Daoy (cell line): Measurements from ENCODE around the gene DEK. TPM values are rescaled to one million over a fixed set of nuclear protein-coding genes. Genes with fewer than 3 reads are reported as not detected.
A peak's percentile ranks its signal among the peaks of the same experiment; 100 is the strongest.

ENCODE experiments used
- DNase-seq: peaks from one replicate; pipeline ENCODE4 v3.0.0-alpha.2; 2015; ENCODE audit warnings: low read depth
- total RNA-seq: library from RNA; depleted of rRNA; stranded (reverse); fragments of >200 nt; shearing (Covaris generic); gene quantifications from 2 replicates; pipeline ENCODE4 v1.2.3, GENCODE V29; 2014

The DEK gene
- total RNA-seq, 1 experiment from 2014 or later, result 320 TPM

- no peak for DNase-seq
Observed at GRCh38 chr6:18265787-18266522, 1.6 kb upstream of the DEK start.

GRCh38 chr6:18264923-18265377, 620 bp upstream of the DEK start:
- DNase-seq, result no peak

DNA sequence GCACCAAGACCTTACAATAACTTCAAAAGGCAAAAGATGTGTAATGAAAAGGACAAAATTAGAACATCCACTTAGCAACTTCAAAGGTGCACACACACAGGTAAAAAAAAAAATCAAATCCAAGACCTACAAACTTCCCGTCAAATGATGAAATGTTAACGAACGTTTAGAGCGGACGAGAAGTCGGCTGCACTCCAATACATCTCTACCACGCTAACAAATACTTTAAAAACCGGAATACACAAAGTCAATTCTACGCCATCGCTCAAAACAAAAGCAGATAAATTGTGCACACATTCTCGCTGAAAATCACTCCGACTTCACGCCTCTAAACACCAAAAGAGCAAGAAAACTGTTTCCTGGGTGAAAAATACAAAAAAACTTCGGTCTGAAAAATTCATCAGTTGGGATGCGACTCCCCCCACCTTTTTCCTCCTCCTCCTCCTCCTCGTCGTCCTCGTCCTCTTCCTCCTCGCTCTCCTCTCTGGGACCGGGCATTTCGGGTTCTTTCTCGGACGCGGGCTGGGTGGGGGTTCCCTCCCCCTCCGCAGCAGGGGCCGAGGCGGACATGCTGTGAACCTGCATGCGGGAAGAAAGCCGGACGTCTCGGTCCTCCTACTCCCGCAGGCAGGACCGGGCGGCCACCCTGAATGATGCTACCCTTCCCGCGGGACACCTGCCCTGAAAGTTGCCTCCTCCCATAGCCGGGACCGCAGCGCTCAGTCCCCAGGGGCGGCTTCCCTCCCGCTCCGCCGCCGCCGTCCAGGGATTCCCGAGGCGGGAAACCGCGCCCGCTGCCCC, 712 bp downstream of the DEK start:
- no peak for DNase-seq

GRCh38 chr6:18262702-18263417, 1.5 kb downstream of the DEK start:
- DNase-seq, result peak; percentile 35

DNA sequence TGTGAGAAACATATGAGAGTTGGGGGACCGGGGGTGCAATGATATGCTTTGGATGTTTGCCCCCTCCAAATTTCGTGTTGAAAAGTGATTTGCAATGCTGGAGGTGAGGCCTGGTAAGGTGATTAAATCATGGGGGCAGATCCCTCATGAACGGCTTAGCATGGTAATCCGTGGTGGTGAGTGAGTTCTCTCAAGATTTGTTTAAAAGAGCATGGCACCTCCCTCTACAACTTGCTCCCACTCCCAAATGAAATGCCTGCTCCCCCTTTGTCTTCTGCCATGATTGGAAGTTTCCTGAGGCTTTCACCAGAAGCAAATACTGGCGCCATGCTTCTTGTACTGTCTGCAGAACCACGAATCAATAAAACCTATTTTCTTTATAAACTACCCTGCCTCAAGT, 2.5 kb downstream of the DEK start:
- DNase-seq, result no peak

GRCh38 chr6:18260448-18261106, 3.8 kb downstream of the DEK start:
- peak; percentile 80 for DNase-seq

DNA sequence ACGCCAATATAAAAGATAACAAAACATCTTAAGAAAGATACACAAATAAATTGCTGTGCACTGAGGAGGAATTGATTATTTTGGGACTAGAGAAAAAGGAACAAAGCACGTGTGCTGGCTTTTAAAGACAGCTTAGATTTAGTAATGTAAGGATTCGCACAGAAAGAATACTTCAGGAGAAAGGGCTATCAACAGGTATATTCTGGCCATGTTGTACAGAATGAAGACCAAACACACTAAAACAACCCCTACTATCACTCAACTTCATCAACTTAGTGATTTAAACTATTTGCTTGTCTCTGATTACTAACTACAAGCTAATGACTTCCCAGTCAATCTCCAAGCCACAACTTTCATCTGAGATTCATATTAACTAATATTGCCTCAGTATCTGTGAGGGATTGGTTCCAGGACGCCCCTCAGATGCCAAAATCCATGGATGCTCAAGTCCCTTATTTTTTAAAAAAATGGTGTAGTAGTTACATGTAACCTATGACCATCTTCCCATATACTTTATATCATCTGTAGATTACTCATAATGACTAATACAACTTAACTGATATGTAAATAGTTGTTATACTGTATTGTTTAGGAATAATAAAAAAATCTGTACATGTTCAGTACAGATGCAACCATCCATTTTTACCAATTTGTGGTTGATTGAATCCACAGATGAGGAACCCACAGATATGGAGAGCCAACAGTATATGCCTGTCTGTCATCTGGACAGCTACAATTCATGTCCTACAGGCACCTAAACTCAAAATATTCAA, 4.5 kb downstream of the DEK start:
- no peak for DNase-seq

DNA sequence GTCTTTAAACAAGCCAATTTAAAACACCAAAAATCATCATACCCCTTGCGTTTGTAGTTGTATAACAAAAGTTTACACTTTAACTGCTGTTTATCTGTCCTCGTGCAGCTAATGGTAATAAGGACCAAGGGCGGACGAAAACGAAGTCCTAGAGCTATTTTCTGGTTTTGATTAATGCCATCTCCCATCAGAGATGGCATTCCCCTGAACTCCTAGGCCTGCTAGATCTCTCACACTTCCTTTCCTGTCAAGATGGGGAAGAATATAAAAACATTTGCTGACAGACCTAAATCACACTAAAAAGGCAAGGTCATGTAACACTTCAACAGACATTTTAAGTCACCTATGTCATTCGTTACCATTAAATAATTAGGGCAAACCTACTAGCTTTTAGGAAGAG, 9.5 kb downstream of the DEK start:
- no peak for DNase-seq

- no peak for DNase-seq
Observed at GRCh38 chr6:18253635-18254034, 10.7 kb downstream of the DEK start.

GRCh38 chr6:18249271-18249670, 15.1 kb downstream of the DEK start:
- DNase-seq, result no peak

- no peak for DNase-seq
Observed at GRCh38 chr6:18248698-18249097, 15.6 kb downstream of the DEK start.

GRCh38 chr6:18247002-18247401, 17.3 kb downstream of the DEK start:
- DNase-seq, result no peak

DNA sequence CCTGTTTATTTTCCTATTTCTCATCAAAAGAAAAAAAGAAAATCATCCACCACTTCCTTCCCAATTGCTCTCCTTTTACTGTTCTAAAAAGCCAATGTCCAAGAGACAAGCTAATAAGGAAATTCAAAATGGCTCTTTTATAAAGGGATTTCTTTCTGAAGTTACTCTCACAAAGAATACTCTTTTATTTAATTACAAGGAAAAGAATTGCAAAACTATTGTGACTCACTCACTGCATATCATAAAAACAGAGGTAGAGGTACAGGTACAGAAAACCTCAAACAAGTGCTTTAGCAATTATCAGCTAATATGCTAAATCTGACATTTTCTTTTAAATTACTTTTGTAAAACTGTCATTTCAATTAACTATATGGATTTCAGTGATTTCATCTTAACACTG, 18.1 kb downstream of the DEK start:
- DNase-seq, result no peak

DNA sequence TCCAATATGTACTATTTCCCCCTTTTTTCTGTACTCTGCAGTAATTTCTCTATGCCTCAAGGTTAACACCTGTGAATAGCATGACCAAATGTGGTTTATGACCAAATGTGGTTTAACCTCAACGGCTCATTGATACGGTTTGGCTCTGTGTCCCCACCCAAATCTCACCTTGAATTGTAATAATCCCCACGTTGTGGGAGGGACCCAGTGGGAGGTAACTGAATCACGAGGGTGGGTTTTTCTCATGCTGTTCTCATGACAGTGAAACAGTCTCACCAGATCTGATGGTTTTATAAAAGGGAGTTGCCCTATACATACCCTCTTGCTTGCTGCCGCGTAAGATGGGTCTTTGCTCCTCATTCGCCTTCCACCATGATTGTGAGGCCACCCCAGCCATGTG, 18.7 kb downstream of the DEK start:
- no peak for DNase-seq

DNA sequence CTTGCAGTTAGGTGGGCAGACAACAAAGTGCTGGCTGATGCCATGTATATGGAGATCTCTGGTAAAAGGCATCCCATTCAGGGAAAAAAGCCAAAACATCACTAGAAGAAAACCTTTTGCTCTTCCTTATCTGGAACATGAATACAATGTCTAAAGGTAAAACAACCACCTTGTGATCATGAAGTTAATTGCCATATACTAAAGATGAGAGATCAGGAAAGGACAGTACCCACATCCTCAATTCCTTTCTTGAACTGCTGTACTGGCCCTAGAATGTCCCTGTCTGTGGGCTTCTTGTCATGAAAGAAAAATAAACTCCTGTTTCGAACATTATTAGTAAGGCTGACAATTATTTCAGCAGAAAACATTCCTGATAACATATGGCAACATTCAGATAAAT, 19.3 kb downstream of the DEK start:
- no peak for DNase-seq

DNA sequence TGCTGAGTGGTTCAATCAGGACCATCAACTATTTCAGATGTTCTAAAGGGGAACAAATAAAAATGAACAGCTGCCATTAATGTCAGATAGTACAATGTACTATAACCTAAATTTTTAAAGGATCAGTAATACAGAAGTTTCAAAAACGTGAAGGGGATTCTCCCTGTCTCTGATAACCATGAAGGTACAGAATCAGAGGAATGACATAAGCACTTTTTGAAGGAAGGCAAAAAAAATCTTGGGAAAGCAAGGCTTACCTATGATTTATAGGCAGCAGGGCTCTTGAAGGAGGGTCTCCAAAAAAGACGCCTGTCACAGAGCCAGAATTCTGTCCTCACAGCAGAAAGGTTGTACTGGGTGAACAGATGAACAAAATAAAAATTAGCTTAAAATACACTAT, 20.1 kb downstream of the DEK start:
- DNase-seq, result no peak

- no peak for DNase-seq
Observed at GRCh38 chr6:18243302-18243893, 20.9 kb downstream of the DEK start.

DNA sequence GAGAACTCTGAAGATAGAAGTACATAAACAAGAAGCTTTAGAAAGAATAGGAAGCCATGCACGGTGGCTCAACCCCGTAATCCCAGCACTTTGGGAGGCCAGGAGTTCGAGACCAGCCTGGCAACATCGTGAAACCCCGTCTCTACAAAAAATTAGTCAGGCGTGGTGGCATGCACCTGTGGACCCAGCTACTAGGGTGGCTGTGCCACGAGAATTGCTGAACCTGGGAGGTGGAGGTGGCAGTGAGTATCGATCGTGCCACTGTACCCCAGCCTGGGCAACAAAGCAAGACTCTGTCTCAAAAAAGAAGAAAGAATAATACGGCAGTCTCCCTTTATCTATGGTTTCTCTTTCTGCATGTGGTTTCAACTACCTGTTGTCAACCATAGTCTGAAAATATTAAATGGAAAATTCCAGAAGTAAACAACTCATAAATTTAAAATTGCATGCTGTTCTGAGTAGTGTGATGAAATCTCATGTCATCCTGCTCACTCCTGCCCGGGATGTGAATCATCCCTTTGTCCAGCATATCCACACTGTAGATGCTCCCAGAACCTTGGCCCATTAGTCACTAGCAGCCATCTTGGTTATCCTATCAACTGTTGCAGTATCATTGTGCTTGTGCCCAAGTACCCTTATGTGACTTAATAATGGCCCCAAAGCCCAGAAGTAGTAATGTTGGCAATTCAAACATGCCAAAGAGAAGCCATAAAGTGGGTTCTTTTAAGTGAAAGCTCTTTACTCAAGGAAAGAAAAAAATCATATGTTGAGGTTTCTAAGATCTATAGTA, 22.1 kb downstream of the DEK start:
- peak; percentile 72 for DNase-seq

DNA sequence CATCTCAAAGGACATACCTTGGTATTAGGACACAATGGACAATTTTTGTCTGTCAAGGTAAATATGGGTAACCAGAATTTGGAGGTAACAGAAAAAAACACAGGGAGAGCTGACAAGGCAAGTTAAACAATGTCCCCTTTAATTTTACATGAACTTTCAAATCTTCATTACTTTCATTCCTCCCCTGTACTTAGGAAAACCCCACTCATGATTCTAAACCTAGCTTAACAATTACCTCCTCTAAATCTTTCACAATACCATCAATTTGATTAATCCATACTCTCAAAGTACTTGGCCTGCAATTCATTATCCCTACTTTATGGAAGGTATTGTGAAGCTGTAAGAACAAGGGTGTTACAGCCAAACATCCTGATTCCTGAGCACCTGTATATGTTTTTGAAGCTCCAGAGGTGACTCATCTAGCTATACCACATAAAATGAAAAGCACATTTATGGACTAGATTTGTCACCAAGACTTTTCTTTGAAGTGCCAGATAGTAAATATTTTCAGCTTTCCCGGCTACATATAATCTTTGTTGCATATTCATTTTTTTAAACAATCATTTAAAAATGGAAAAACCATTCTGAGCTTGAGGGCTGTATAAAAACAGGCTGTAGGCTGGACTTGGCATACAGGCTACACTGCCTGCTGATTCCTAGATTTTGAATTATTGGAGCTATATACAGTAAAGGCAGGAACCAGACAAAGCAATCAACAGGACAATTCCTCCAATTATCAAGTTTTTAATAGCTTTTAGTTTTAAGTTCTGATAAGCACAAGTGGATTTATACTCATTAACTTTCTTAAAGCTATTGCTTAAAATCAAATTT, 22.9 kb downstream of the DEK start:
- no peak for DNase-seq
